NCI-H510A treated with DMSO at 0.1 percent for 48 hours (cell line): ENCODE data around the gene EPHA3.
"Not testable (repeated sequence)": the region's sequence is repeated elsewhere in the genome, so short reads cannot be mapped to it uniquely, and the experiment has no call there.

Experiments used
- DNase-seq: peaks from one replicate; lab custom pipeline; 2025; lab: John Stamatoyannopoulos, UW

The EPHA3 gene

DNA sequence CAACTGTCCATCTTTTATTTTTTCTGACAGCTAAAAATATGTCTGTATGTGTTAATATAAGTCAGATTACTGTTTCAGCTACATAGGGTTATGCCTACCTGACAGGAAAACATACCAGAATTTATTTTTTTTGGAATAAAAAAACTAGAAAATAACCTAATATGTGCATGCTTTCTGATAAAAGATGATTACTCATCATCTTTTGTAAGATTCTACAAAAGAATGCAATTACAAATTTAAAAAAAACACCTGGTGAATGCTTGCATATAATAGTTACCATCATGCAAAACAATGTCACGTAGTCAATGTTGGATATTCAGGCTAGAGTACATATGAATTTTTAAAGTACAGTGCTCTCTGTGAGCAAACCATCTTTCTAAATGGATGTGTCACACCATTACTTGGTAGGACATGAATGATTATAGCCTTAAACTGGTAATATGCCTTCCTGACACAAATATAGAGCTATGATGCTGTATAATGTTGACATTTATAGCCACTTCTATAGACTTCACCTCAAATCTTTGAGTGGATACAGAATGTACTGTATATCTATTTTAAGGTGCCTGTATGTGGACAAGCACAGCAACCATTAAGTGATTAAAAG lies 180.6 kb downstream of the EPHA3 start:
- DNase-seq = no peak

- no peak for DNase-seq
Measured at GRCh38 chr3:89289574-89290190, 182.3 kb downstream of the EPHA3 start.

DNA sequence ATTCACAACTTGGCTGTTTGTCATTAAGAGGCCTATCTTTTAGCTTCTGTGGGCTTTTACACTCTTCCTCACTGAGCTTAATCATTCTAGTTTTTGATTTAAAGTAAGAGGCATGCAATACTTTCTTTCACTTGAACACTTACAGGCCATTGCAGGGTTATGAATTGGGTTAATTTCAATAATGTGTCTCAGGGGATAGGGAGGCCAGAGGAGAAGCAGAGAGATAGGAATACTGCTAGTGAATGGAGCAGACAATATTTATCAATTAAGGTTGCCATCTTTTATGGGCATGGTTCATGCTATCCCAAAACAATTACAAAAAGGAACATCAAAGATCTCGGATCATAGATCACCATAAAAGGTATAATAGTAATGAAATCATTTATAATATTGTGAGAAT lies 189.8 kb downstream of the EPHA3 start:
- DNase-seq = no peak

- no peak for DNase-seq
Measured at GRCh38 chr3:89300526-89300925, 193.1 kb downstream of the EPHA3 start.

DNA sequence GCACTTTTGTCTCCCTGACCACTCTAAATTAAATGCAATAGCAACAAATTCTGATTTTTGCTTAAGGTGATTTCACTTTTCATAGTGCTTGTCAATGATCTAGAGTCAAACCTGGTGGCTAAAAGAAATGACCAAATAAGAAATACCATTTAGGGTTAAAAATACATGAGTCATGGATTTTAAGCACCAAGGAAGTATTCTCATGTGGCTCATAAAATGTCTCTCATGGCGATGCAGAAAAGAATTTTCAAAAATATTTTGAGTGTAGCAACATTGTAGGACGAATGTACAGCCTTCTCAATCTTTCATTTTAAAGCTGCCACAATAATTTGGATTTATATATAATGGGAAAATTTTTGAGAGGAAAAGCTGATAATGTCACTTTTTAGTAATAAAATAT lies 193.6 kb downstream of the EPHA3 start:
- DNase-seq = no peak

- no peak for DNase-seq
Measured at GRCh38 chr3:89303701-89304100, 196.3 kb downstream of the EPHA3 start.

DNA sequence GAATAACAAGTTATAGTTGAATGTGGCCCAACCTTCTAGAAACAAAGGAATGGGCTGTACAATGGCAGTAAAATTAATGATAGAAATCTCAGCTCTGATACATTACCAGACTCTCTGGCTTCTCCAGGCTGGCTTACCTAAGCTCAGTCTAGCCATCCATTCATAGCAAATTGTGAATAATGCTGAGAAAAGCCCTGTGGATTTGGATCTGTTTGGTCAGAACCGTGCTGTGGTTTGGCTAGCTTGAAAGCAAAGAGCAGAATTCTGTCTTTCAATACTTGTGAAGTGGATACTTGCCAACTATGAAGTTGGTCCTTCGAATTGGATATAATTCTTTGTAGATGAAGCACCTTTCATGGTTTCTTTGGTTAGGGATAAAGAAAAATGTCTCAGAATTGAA lies 199.1 kb downstream of the EPHA3 start:
- no peak for DNase-seq

DNA sequence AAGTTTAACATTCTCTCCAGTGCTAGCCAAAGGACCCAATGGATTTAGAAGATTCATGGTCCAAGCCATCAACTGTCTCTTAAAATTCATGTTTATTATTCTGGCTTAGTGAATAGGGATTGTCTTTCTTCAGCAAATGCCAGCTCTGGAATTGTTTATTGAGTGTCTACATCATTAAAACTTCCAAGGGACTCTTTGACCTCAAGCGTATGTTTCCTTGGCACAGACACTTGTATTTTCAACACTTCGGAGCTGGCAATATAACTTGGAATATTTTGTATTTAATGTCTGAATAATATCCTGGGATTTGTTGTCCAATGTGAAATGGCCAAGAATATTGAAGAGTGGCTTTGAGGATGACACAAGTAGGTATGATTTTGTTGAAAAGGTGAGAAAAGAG lies 204.2 kb downstream of the EPHA3 start:
- no peak for DNase-seq

DNA sequence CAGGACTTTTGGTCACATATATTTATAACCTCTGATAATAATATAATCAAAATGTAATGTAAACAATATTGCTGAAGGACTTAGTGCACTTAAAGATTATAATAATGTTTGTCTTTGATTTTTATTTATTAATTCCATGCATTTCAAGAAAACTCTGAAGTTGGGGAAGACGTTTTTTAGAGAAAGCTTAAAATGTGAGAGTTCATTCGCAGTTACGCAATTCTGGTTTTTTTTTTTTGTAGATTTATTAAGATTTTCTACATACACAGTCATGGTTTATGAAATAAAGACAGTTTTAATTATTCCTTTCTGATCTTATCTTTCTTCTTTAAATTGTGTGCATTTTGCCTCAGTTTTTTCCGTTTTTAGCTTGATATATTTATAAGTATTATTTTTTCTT lies 204.7 kb downstream of the EPHA3 start:
- DNase-seq = no peak

GRCh38 chr3:89314454-89315098 lies 207.2 kb downstream of the EPHA3 start:
- no peak for DNase-seq

GRCh38 chr3:89315750-89316470 lies 208.5 kb downstream of the EPHA3 start:
- DNase-seq = no peak

DNA sequence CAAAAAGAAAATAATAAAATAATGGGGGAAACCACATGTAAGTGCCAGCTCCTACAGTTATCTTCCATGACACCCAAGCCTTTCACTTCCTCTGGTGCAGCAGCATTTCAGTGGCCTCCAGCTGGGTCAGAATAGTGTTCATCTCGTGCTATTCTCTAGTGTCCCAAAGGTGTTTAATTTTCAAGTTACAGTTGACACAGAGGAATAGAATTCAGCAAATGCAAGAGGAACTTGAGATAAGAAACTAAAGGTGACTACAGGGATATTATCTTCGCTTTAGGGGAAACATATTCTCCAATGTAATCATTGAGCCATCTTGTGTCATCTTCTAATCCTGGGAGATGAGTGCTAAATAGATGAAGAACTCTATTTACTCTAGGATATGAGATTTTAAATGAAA lies 212.8 kb downstream of the EPHA3 start:
- DNase-seq = no peak

DNA sequence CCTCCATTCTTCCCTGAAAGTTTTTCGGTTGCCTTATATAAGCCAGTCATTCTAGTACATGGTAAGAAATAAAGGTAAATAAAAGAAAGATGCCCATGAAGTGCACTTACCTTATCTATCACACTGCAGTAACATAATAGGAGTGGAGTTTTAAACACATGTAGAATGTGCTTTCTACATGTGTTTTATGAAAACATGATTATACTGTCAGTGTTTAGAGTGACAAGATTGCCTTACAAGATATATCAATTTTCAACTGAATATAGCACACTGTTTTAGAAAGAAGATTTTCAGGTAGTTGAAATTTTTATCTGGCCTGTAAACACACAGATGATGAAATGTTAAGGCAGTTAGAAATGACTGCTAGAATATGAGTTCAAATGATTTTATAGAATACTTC lies 219.6 kb downstream of the EPHA3 start:
- no peak for DNase-seq

GRCh38 chr3:89332386-89332785 lies 225.0 kb downstream of the EPHA3 start:
- DNase-seq = no peak

DNA sequence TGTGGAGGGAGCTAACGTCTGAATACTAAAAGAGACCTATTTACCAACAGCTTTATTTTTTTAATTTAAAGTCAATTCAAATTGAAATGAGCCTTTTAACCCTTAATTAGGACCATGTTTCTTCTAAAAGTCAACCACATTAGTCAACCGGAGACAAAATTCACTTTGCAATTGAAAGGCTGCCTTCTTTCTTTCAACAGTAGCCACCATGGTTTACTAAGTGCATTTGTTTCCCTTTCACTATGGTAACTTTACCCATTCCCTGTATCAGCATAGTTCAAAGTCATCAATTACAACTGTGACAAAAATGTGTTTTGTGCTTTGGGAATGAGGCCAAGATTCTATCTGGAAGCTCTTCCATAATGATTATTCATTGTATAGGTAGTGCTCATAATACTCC lies 225.4 kb downstream of the EPHA3 start:
- no peak for DNase-seq

GRCh38 chr3:89335693-89336092 lies 228.3 kb downstream of the EPHA3 start:
- DNase-seq = no peak

- DNase-seq = no peak
Measured at GRCh38 chr3:89340408-89340807, 233.0 kb downstream of the EPHA3 start.

DNA sequence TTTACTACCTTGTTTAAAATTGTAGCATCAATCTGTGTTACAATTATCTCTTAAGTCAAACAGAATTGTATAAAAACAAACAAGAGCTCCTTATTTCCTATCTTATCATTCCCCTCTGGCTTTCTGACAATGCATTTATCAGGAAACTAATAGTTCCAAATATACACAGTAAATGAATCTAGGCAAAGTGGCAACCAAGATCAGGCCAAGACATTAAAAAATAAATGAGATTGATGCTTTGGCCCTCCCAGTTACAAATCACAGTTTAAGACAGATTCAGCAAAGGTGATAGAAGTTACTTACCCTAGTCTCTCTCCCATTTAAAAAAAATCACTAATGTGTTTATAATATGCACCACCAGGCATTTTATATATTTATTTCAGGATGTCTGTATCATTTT lies 236.7 kb downstream of the EPHA3 start:
- DNase-seq = no peak

GRCh38 chr3:89350935-89351334 lies 243.5 kb downstream of the EPHA3 start:
- not testable (repeated sequence) for DNase-seq

DNA sequence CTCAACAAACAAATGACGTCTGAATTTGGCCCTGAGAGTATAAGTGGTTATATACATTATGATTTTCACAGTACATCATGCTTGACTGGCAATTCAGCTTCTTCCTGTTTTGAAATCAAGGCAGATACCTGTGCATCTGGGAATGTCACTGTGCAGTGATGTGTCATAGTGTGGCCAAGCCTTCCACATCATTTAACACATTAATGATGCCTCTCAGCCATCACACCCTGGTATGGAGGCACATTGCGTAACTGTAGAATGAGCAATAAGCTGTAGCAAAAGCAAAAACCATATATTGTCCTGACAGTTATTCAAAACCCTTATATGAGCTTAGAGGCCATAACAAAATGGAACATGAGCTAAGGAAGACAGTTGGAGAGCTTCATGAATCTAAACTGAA lies 246.0 kb downstream of the EPHA3 start:
- no peak for DNase-seq

- DNase-seq = no peak
Measured at GRCh38 chr3:89358281-89358680, 250.9 kb downstream of the EPHA3 start.

DNA sequence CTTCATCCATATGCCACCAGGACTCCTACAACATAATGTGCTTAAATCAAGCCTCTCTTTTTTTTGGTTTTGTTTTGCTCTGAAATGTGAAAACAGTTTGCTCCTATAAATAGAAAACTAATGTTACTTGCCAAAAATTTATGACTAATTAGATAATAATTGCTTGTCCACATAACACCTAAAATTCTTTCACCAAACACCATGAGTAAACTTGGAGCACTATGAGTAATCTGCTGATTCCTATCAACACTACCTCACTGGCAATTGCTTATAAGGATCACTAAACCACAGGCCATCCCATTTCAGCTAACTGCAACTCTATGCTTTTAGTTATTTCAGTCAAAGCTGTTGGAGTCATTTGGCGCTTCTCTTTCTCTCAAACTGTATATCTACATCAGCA lies 252.7 kb downstream of the EPHA3 start:
- no peak for DNase-seq

- no peak for DNase-seq
Measured at GRCh38 chr3:89362496-89362895, 255.1 kb downstream of the EPHA3 start.
